Gastrocnemius medialis (tissue), 4 donors: ENCODE data around the gene STAMBP. TPM values are rescaled to one million over a fixed set of nuclear protein-coding genes. Genes with fewer than 3 reads are reported as not detected.

ENCODE experiments used
- ATAC-seq, 2 donors: fragments of 150-250 bp; one replicate each; pipeline ENCODE4 v1.9.1; 2016
- DNase-seq, 2 donors: peaks; one replicate each; pipeline ENCODE4 v3.0.0-alpha.2; 2019
- H3K27ac ChIP-seq, 4 donors: fragments of 200-600 bp; sonication (generic); 1 replicate in 1 of 4; 2 replicates in 3 of 4; pipeline ENCODE4 v1.5.1; 2016 to 2018; ENCODE audit warnings: mild to moderate bottlenecking in 2 of 4, moderate library complexity in 1 of 4
- H3K27me3 ChIP-seq, 3 donors: fragments of 200-600 bp; sonication (generic) in 2 of 3; 1 replicate in 1 of 3; 2 replicates in 2 of 3; pipeline versions ENCODE4 v1.5.1 to v1.6.0; 2016 to 2019; ENCODE audit warnings: mild to moderate bottlenecking in 1 of 3, moderate library complexity in 1 of 3
- H3K36me3 ChIP-seq, 2 donors: fragments of 200-600 bp; sonication (generic) in 1 of 2; one replicate each; pipeline ENCODE4 v1.5.1; 2017 to 2018
- H3K4me1 ChIP-seq, 2 donors: fragments of 200-600 bp; sonication (generic) in 1 of 2; one replicate each; pipeline ENCODE4 v1.5.1; 2016 to 2017; ENCODE audit warnings: mild to moderate bottlenecking in 2 of 2
- H3K4me3 ChIP-seq, 4 donors: fragments of 200-600 bp; sonication (generic) in 3 of 4; 1 replicate in 1 of 4; 2 replicates in 3 of 4; pipeline ENCODE4 v1.5.1; 2016 to 2019; ENCODE audit warnings: mild to moderate bottlenecking in 2 of 4
- H3K9me3 ChIP-seq, 3 donors: fragments of 200-600 bp; sonication (generic) in 2 of 3; 1 replicate in 1 of 3; 2 replicates in 2 of 3; pipeline ENCODE4 v1.5.1; 2016 to 2019
- CTCF ChIP-seq, 5 experiments: fragments of 450-650 bp in 3 of 5; fragments of 200-600 bp in 2 of 5; sonication (generic) in 2 of 5; IDR thresholded peaks in 4 of 5; conservative IDR thresholded peaks in 1 of 5; 1 replicate in 4 of 5; 2 replicates in 1 of 5; pipeline ENCODE4 v1.5.1; 2016 to 2019; ENCODE audit warnings: antibody characterized with exemption in 5 of 5, mild to moderate bottlenecking in 3 of 5, moderate library complexity in 3 of 5
- POLR2A ChIP-seq, 2 donors: fragments of 450-650 bp; IDR thresholded peaks; one replicate each; pipeline ENCODE4 v1.6.1; 2017; ENCODE audit warnings: antibody characterized with exemption in 2 of 2, mild to moderate bottlenecking in 2 of 2, moderate library complexity in 2 of 2
- in situ Hi-C, 4 donors: fragments of 200-750 bp; cut with MboI; loops; one replicate each; pipeline versions ENCODE4 v1.15.0 to v1.8.0; 2017; ENCODE audit warnings: low sequenced_read_pairs in 4 of 4
- intact Hi-C: fragments of 100-400 bp; cut with DNase I; formaldehyde crosslinking; loops from one replicate; pipeline ENCODE4 v1.15.1; 2023; ENCODE audit warnings: low total_unique reads
- total RNA-seq, 4 donors: library from RNA; depleted of rRNA; stranded (reverse); fragments of >200 nt; gene quantifications; one replicate each; pipeline versions ENCODE4 v1.1.0 to v1.2.3, GENCODE V29; 2016

The STAMBP gene
- total RNA-seq, 4 donors from 2014 or later, result 38.0 to 85.4 (median 67.1) TPM

GRCh38 chr2:73891276-73891901 is 62.6 kb downstream of the STAMBP start:
- TF ChIP-seq CTCF (IDR thresholded peaks at IDR 0.05 in 4 of 5, conservative IDR thresholded peaks at IDR 0.05 in 1 of 5) (no peak), POLR2A (IDR thresholded peaks at IDR 0.05) (no peak)
- no peak overlapping the region for H3K27ac ChIP-seq
- ATAC-seq (no peak), DNase-seq (no peak)
- no peaks in the 10 kb centered on the region for H3K4me1 ChIP-seq
- H3K36me3 ChIP-seq, result no peaks in the 10 kb centered on the region
- intact Hi-C loops, result no loop called here
- H3K27me3 ChIP-seq, result no peaks in the 10 kb centered on the region
- H3K9me3 ChIP-seq, result no peaks in the 10 kb centered on the region
- in situ Hi-C loops, result no loop called here
- no peak overlapping the region for H3K4me3 ChIP-seq

GRCh38 chr2:73892631-73893329 is 64.0 kb downstream of the STAMBP start, which contains the start of gene ACTG2:
Gene ACTG2, plus strand, starts transcription at chr2:73893008. Its CDS starts 8,304 bp downstream, at chr2:73901312.
- H3K9me3 ChIP-seq, result no peaks in the 10 kb centered on the region
- TF ChIP-seq CTCF (IDR thresholded peaks at IDR 0.05 in 4 of 5, conservative IDR thresholded peaks at IDR 0.05 in 1 of 5), result no peak
- TF ChIP-seq POLR2A (IDR thresholded peaks at IDR 0.05), result no peak
- no peak for DNase-seq
- no peaks in the 10 kb centered on the region for H3K4me1 ChIP-seq
- H3K4me3 ChIP-seq, result peak within 1 kb of the TSS in 1 of 4 donors; percentile 3
- H3K27ac ChIP-seq, result no peak within 1 kb of the TSS
- intact Hi-C loops (no loop called here), in situ Hi-C loops (no loop called here)
- H3K36me3 ChIP-seq, result no peaks in the 10 kb centered on the region
- no peaks in the 10 kb centered on the region for H3K27me3 ChIP-seq
- ATAC-seq, result no peak

- Histone ChIP-seq H3K4me1 (no peaks in the 10 kb centered on the region), H3K4me3 (no peak overlapping the region), H3K27me3 (no peaks in the 10 kb centered on the region), H3K36me3 (no peaks in the 10 kb centered on the region), H3K9me3 (no peaks in the 10 kb centered on the region), H3K27ac (no peak overlapping the region)
- intact Hi-C loops (no loop called here), in situ Hi-C loops (no loop called here)
- no peak for DNase-seq
- no peak for TF ChIP-seq CTCF (IDR thresholded peaks at IDR 0.05 in 4 of 5, conservative IDR thresholded peaks at IDR 0.05 in 1 of 5)
- TF ChIP-seq POLR2A (IDR thresholded peaks at IDR 0.05), result no peak
- ATAC-seq, result no peak
Observed at GRCh38 chr2:73893764-73894474, 65.2 kb downstream of the STAMBP start.

GRCh38 chr2:73894475-73894850 is 65.7 kb downstream of the STAMBP start:
- H3K9me3 ChIP-seq, result no peaks in the 10 kb centered on the region
- no peaks in the 10 kb centered on the region for H3K4me1 ChIP-seq
- no peaks in the 10 kb centered on the region for H3K27me3 ChIP-seq
- ATAC-seq (no peak), DNase-seq (no peak)
- no peak overlapping the region for H3K27ac ChIP-seq
- in situ Hi-C loops, result no loop called here
- H3K36me3 ChIP-seq, result no peaks in the 10 kb centered on the region
- H3K4me3 ChIP-seq, result no peak overlapping the region
- TF ChIP-seq POLR2A (IDR thresholded peaks at IDR 0.05), result no peak
- no peak for TF ChIP-seq CTCF (IDR thresholded peaks at IDR 0.05 in 4 of 5, conservative IDR thresholded peaks at IDR 0.05 in 1 of 5)
- intact Hi-C loops, result no loop called here
